Gastroesophageal sphincter (tissue), 4 donors: ENCODE data around the gene TLK2. TPM values are rescaled to one million over a fixed set of nuclear protein-coding genes. Genes with fewer than 3 reads are reported as not detected.

ENCODE experiments used
- ATAC-seq: fragments of 150-250 bp; one replicate; pipeline ENCODE4 v1.9.1; 2016; ENCODE audit warnings: mild to moderate bottlenecking, moderate library complexity
- H3K27ac ChIP-seq, 4 donors: fragments of 200-600 bp; sonication (generic) in 3 of 4; 1 replicate in 3 of 4; 2 replicates in 1 of 4; pipeline ENCODE4 v1.5.1; 2016 to 2019
- H3K27me3 ChIP-seq: fragments of 200-600 bp; sonication (generic); one replicate; pipeline ENCODE4 v1.5.1; 2019
- H3K36me3 ChIP-seq, 2 donors: fragments of 200-600 bp; sonication (generic); one replicate each; pipeline ENCODE4 v1.5.1; 2019; ENCODE audit warnings: control low read depth in 1 of 2
- H3K4me1 ChIP-seq, 3 donors: fragments of 200-600 bp; sonication (generic); 1 replicate in 2 of 3; 2 replicates in 1 of 3; pipeline ENCODE4 v1.5.1; 2016 to 2019; ENCODE audit warnings: control low read depth in 2 of 3
- H3K4me3 ChIP-seq, 2 donors: fragments of 200-600 bp; sonication (generic); one replicate each; pipeline ENCODE4 v1.5.1; 2019; ENCODE audit warnings: mild to moderate bottlenecking in 1 of 2, moderate library complexity in 1 of 2
- H3K9me3 ChIP-seq, 3 donors: fragments of 200-600 bp; sonication (generic); one replicate each; pipeline ENCODE4 v1.5.1; 2017 to 2019; ENCODE audit warnings: control low read depth in 2 of 3
- CTCF ChIP-seq, 4 experiments: fragments of 200-600 bp in 2 of 4; fragments of 450-650 bp in 2 of 4; sonication (generic) in 1 of 4; IDR thresholded peaks; one replicate each; pipeline ENCODE4 v1.5.1; 2017 to 2019; ENCODE audit warnings: antibody characterized with exemption in 4 of 4, mild to moderate bottlenecking in 2 of 4, moderate library complexity in 2 of 4
- EP300 ChIP-seq: sonication (generic); formaldehyde crosslinking; IDR thresholded peaks from one replicate; pipeline ENCODE4 v1.6.1; 2017; ENCODE audit warnings: antibody characterized with exemption, mild to moderate bottlenecking
- POLR2A ChIP-seq, 2 donors: fragments of 450-650 bp; IDR thresholded peaks; one replicate each; pipeline ENCODE4 v1.6.1; 2017; ENCODE audit warnings: antibody characterized with exemption in 2 of 2, mild to moderate bottlenecking in 2 of 2, moderate library complexity in 1 of 2
- POLR2AphosphoS5 ChIP-seq: sonication (generic); formaldehyde crosslinking; IDR thresholded peaks from one replicate; pipeline ENCODE4 v1.6.1; 2017; ENCODE audit warnings: antibody characterized with exemption
- WGBS, 2 donors: methylation state at CpG; one replicate each; pipeline ENCODE4 v1.1.5; 2018; ENCODE audit warnings: low coverage in 1 of 2; 5-methylcytosine and 5-hydroxymethylcytosine counted together
- total RNA-seq, 4 donors: library from RNA; depleted of rRNA; stranded (reverse); fragments of >200 nt; gene quantifications; one replicate each; pipeline ENCODE4 v1.1.0, GENCODE V29; 2016

The TLK2 gene
- total RNA-seq, 4 donors from 2014 or later: 42.7 to 69.4 (median 51.3) TPM

- TF ChIP-seq POLR2A (IDR thresholded peaks at IDR 0.05) (no peak), EP300 (no peak), CTCF (IDR thresholded peaks at IDR 0.05) (no peak), POLR2AphosphoS5 (no peak)
- ATAC-seq: no peak
- peak overlapping the region in 1 of 4 donors; percentile 17 for H3K27ac ChIP-seq
- 80 to 90% methylated on average over 2 to 7 of the region's 7 CpGs for WGBS, 2 donors
- no peaks in the 10 kb centered on the region for H3K36me3 ChIP-seq
- no peaks in the 10 kb centered on the region for H3K9me3 ChIP-seq
- peaks cover 39% of the 10 kb centered on the region for H3K27me3 ChIP-seq
- peaks cover 0 to 39% (median 25%) of the 10 kb centered on the region in 3 donors for H3K4me1 ChIP-seq
- H3K4me3 ChIP-seq: no peak overlapping the region
Observed at GRCh38 chr17:62649570-62649969, 170.9 kb downstream of the TLK2 start.

- TF ChIP-seq EP300: no peak
- no peak for TF ChIP-seq CTCF (IDR thresholded peaks at IDR 0.05)
- no peak for TF ChIP-seq POLR2A (IDR thresholded peaks at IDR 0.05)
- TF ChIP-seq POLR2AphosphoS5: no peak
- peaks cover 39% of the 10 kb centered on the region for H3K27me3 ChIP-seq
- H3K4me1 ChIP-seq: peaks cover 0 to 39% (median 25%) of the 10 kb centered on the region in 3 donors
- H3K27ac ChIP-seq: no peak overlapping the region
- no peak overlapping the region for H3K4me3 ChIP-seq
- no peak for ATAC-seq
- no peaks in the 10 kb centered on the region for H3K9me3 ChIP-seq
- H3K36me3 ChIP-seq: no peaks in the 10 kb centered on the region
- WGBS, 2 donors: 86% methylated on average over 6 of the region's 6 CpGs; no CpG with 5 or more reads in 1 of the 2 donors
Observed at GRCh38 chr17:62650587-62650986, 172.0 kb downstream of the TLK2 start.

- Histone ChIP-seq H3K36me3 (no peaks in the 10 kb centered on the region), H3K4me1 (peaks cover 0 to 39% (median 25%) of the 10 kb centered on the region in 3 donors), H3K27ac (peak overlapping the region in 3 of 4 donors; percentile 44 to 78 (median 69)), H3K4me3 (peak overlapping the region; percentile 21 to 54), H3K27me3 (peaks cover 39% of the 10 kb centered on the region), H3K9me3 (no peaks in the 10 kb centered on the region)
- peak; percentile 37 for TF ChIP-seq POLR2AphosphoS5
- TF ChIP-seq EP300: no peak
- no peak for TF ChIP-seq CTCF (IDR thresholded peaks at IDR 0.05)
- peak in 1 of 2 donors; percentile 23 for TF ChIP-seq POLR2A (IDR thresholded peaks at IDR 0.05)
- peak; percentile 44 for ATAC-seq
- WGBS, 2 donors: 0% methylated on average over 2 to 5 of the region's 57 CpGs
Observed at GRCh38 chr17:62652251-62653001, 173.8 kb downstream of the TLK2 start.

- Histone ChIP-seq H3K27me3 (peaks cover 39% of the 10 kb centered on the region), H3K4me3 (peak overlapping the region; percentile 21 to 54), H3K9me3 (no peaks in the 10 kb centered on the region), H3K36me3 (no peaks in the 10 kb centered on the region), H3K4me1 (peaks cover 0 to 39% (median 25%) of the 10 kb centered on the region in 3 donors), H3K27ac (peak overlapping the region in 3 of 4 donors; percentile 44 to 78 (median 69))
- TF ChIP-seq CTCF (IDR thresholded peaks at IDR 0.05) (no peak), EP300 (no peak), POLR2A (IDR thresholded peaks at IDR 0.05) (no peak), POLR2AphosphoS5 (no peak)
- peak; percentile 45 for ATAC-seq
- 21 to 39% methylated on average over 2 to 7 of the region's 30 CpGs for WGBS, 2 donors
Observed at GRCh38 chr17:62653002-62653825, 174.6 kb downstream of the TLK2 start.
